ENCODE data around the gene RBM24.

RBM24 gene

GRCh38 chr6:17283074-17283473, 1.9 kb downstream of the RBM24 start:
- peaks cover 12% of the 10 kb centered on the region for H3K27me3 ChIP-seq (replicated peaks; ENCODE audit: control insufficient read depth, insufficient read depth, low read length, poor library complexity, severe bottlenecking)
- H3K36me3 ChIP-seq (ENCODE audit: control insufficient read depth, insufficient read depth, low read length), result no peaks in the 10 kb centered on the region
- H3K4me3 ChIP-seq (ENCODE audit: insufficient read depth, low read depth, low read length, poor library complexity, severe bottlenecking), result no peak overlapping the region
- no peaks in the 10 kb centered on the region for H3K9me3 ChIP-seq (ENCODE audit: control insufficient read depth, low read length)
- DNase-seq, result no peak
- peaks cover 8% of the 10 kb centered on the region for H3K4me1 ChIP-seq (ENCODE audit: control insufficient read depth, insufficient read depth, low read length, poor library complexity, severe bottlenecking)
- no peak overlapping the region for H3K27ac ChIP-seq (ENCODE audit: insufficient read depth, low read length, poor library complexity, severe bottlenecking)

- no peaks in the 10 kb centered on the region for H3K27me3 ChIP-seq (replicated peaks; ENCODE audit: control insufficient read depth, insufficient read depth, low read length, poor library complexity, severe bottlenecking)
- no peak overlapping the region for H3K4me3 ChIP-seq (ENCODE audit: insufficient read depth, low read depth, low read length, poor library complexity, severe bottlenecking)
- no peaks in the 10 kb centered on the region for H3K9me3 ChIP-seq (ENCODE audit: control insufficient read depth, low read length)
- H3K36me3 ChIP-seq (ENCODE audit: control insufficient read depth, insufficient read depth, low read length), result no peaks in the 10 kb centered on the region
- H3K4me1 ChIP-seq (ENCODE audit: control insufficient read depth, insufficient read depth, low read length, poor library complexity, severe bottlenecking), result no peaks in the 10 kb centered on the region
- no peak overlapping the region for H3K27ac ChIP-seq (ENCODE audit: insufficient read depth, low read length, poor library complexity, severe bottlenecking)
- no peak for DNase-seq
Measured at GRCh38 chr6:17289630-17290061, 8.5 kb downstream of the RBM24 start.

- H3K4me1 ChIP-seq (ENCODE audit: control insufficient read depth, insufficient read depth, low read length, poor library complexity, severe bottlenecking), result no peaks in the 10 kb centered on the region
- H3K27me3 ChIP-seq (replicated peaks; ENCODE audit: control insufficient read depth, insufficient read depth, low read length, poor library complexity, severe bottlenecking), result no peaks in the 10 kb centered on the region
- no peaks in the 10 kb centered on the region for H3K9me3 ChIP-seq (ENCODE audit: control insufficient read depth, low read length)
- H3K36me3 ChIP-seq (ENCODE audit: control insufficient read depth, insufficient read depth, low read length), result no peaks in the 10 kb centered on the region
- no peak overlapping the region for H3K27ac ChIP-seq (ENCODE audit: insufficient read depth, low read length, poor library complexity, severe bottlenecking)
- DNase-seq, result no peak
- no peak overlapping the region for H3K4me3 ChIP-seq (ENCODE audit: insufficient read depth, low read depth, low read length, poor library complexity, severe bottlenecking)
Measured at GRCh38 chr6:17291778-17292177, 10.6 kb downstream of the RBM24 start.

GRCh38 chr6:17292600-17293133, 11.5 kb downstream of the RBM24 start:
- Histone ChIP-seq H3K27me3 (replicated peaks; ENCODE audit: control insufficient read depth, insufficient read depth, low read length, poor library complexity, severe bottlenecking) (no peaks in the 10 kb centered on the region), H3K27ac (ENCODE audit: insufficient read depth, low read length, poor library complexity, severe bottlenecking) (no peak overlapping the region), H3K36me3 (ENCODE audit: control insufficient read depth, insufficient read depth, low read length) (no peaks in the 10 kb centered on the region), H3K4me3 (ENCODE audit: insufficient read depth, low read depth, low read length, poor library complexity, severe bottlenecking) (no peak overlapping the region), H3K4me1 (ENCODE audit: control insufficient read depth, insufficient read depth, low read length, poor library complexity, severe bottlenecking) (no peaks in the 10 kb centered on the region), H3K9me3 (ENCODE audit: control insufficient read depth, low read length) (no peaks in the 10 kb centered on the region)
- no peak for DNase-seq

GRCh38 chr6:17293395-17293794, 12.2 kb downstream of the RBM24 start:
- Histone ChIP-seq H3K36me3 (ENCODE audit: control insufficient read depth, insufficient read depth, low read length) (no peaks in the 10 kb centered on the region), H3K27me3 (replicated peaks; ENCODE audit: control insufficient read depth, insufficient read depth, low read length, poor library complexity, severe bottlenecking) (no peaks in the 10 kb centered on the region), H3K9me3 (ENCODE audit: control insufficient read depth, low read length) (no peaks in the 10 kb centered on the region), H3K27ac (ENCODE audit: insufficient read depth, low read length, poor library complexity, severe bottlenecking) (no peak overlapping the region), H3K4me3 (ENCODE audit: insufficient read depth, low read depth, low read length, poor library complexity, severe bottlenecking) (no peak overlapping the region), H3K4me1 (ENCODE audit: control insufficient read depth, insufficient read depth, low read length, poor library complexity, severe bottlenecking) (no peaks in the 10 kb centered on the region)
- no peak for DNase-seq

GRCh38 chr6:17297271-17298080, 16.3 kb downstream of the RBM24 start:
- H3K27me3 ChIP-seq (replicated peaks; ENCODE audit: control insufficient read depth, insufficient read depth, low read length, poor library complexity, severe bottlenecking), result no peaks in the 10 kb centered on the region
- H3K4me3 ChIP-seq (ENCODE audit: insufficient read depth, low read depth, low read length, poor library complexity, severe bottlenecking), result no peak overlapping the region
- no peak for DNase-seq
- no peak overlapping the region for H3K27ac ChIP-seq (ENCODE audit: insufficient read depth, low read length, poor library complexity, severe bottlenecking)
- no peaks in the 10 kb centered on the region for H3K36me3 ChIP-seq (ENCODE audit: control insufficient read depth, insufficient read depth, low read length)
- H3K4me1 ChIP-seq (ENCODE audit: control insufficient read depth, insufficient read depth, low read length, poor library complexity, severe bottlenecking), result no peaks in the 10 kb centered on the region
- H3K9me3 ChIP-seq (ENCODE audit: control insufficient read depth, low read length), result no peaks in the 10 kb centered on the region

- no peak for DNase-seq
- Histone ChIP-seq H3K27ac (ENCODE audit: insufficient read depth, low read length, poor library complexity, severe bottlenecking) (no peak overlapping the region), H3K9me3 (ENCODE audit: control insufficient read depth, low read length) (no peaks in the 10 kb centered on the region), H3K4me1 (ENCODE audit: control insufficient read depth, insufficient read depth, low read length, poor library complexity, severe bottlenecking) (no peaks in the 10 kb centered on the region), H3K36me3 (ENCODE audit: control insufficient read depth, insufficient read depth, low read length) (no peaks in the 10 kb centered on the region), H3K27me3 (replicated peaks; ENCODE audit: control insufficient read depth, insufficient read depth, low read length, poor library complexity, severe bottlenecking) (no peaks in the 10 kb centered on the region), H3K4me3 (ENCODE audit: insufficient read depth, low read depth, low read length, poor library complexity, severe bottlenecking) (no peak overlapping the region)
Measured at GRCh38 chr6:17298257-17298656, 17.1 kb downstream of the RBM24 start.

- no peak for DNase-seq
- Histone ChIP-seq H3K36me3 (ENCODE audit: control insufficient read depth, insufficient read depth, low read length) (no peaks in the 10 kb centered on the region), H3K27ac (ENCODE audit: insufficient read depth, low read length, poor library complexity, severe bottlenecking) (no peak overlapping the region), H3K4me1 (ENCODE audit: control insufficient read depth, insufficient read depth, low read length, poor library complexity, severe bottlenecking) (no peaks in the 10 kb centered on the region), H3K4me3 (ENCODE audit: insufficient read depth, low read depth, low read length, poor library complexity, severe bottlenecking) (no peak overlapping the region), H3K27me3 (replicated peaks; ENCODE audit: control insufficient read depth, insufficient read depth, low read length, poor library complexity, severe bottlenecking) (no peaks in the 10 kb centered on the region), H3K9me3 (ENCODE audit: control insufficient read depth, low read length) (no peaks in the 10 kb centered on the region)
Measured at GRCh38 chr6:17299222-17299621, 18.1 kb downstream of the RBM24 start.

GRCh38 chr6:17299750-17300149, 18.6 kb downstream of the RBM24 start:
- no peak for DNase-seq
- no peaks in the 10 kb centered on the region for H3K27me3 ChIP-seq (replicated peaks; ENCODE audit: control insufficient read depth, insufficient read depth, low read length, poor library complexity, severe bottlenecking)
- no peaks in the 10 kb centered on the region for H3K9me3 ChIP-seq (ENCODE audit: control insufficient read depth, low read length)
- H3K36me3 ChIP-seq (ENCODE audit: control insufficient read depth, insufficient read depth, low read length), result no peaks in the 10 kb centered on the region
- no peak overlapping the region for H3K27ac ChIP-seq (ENCODE audit: insufficient read depth, low read length, poor library complexity, severe bottlenecking)
- H3K4me3 ChIP-seq (ENCODE audit: insufficient read depth, low read depth, low read length, poor library complexity, severe bottlenecking), result no peak overlapping the region
- H3K4me1 ChIP-seq (ENCODE audit: control insufficient read depth, insufficient read depth, low read length, poor library complexity, severe bottlenecking), result no peaks in the 10 kb centered on the region

GRCh38 chr6:17300637-17301036, 19.5 kb downstream of the RBM24 start:
- no peaks in the 10 kb centered on the region for H3K9me3 ChIP-seq (ENCODE audit: control insufficient read depth, low read length)
- H3K36me3 ChIP-seq (ENCODE audit: control insufficient read depth, insufficient read depth, low read length), result no peaks in the 10 kb centered on the region
- no peak overlapping the region for H3K27ac ChIP-seq (ENCODE audit: insufficient read depth, low read length, poor library complexity, severe bottlenecking)
- H3K27me3 ChIP-seq (replicated peaks; ENCODE audit: control insufficient read depth, insufficient read depth, low read length, poor library complexity, severe bottlenecking), result no peaks in the 10 kb centered on the region
- DNase-seq, result no peak
- H3K4me3 ChIP-seq (ENCODE audit: insufficient read depth, low read depth, low read length, poor library complexity, severe bottlenecking), result no peak overlapping the region
- H3K4me1 ChIP-seq (ENCODE audit: control insufficient read depth, insufficient read depth, low read length, poor library complexity, severe bottlenecking), result no peaks in the 10 kb centered on the region

Data from effector memory CD4-positive, alpha-beta T cell (primary cell).